ENCODE measurements around the gene VPS18.
A peak's percentile ranks its signal among the peaks of the same experiment; 100 is the strongest.

The VPS18 gene

GRCh38 chr15:40918799-40919392 lies 24.6 kb downstream of the VPS18 start:
- DNase-seq = no peak
- Histone ChIP-seq H3K36me3 (no peaks in the 10 kb centered on the region), H3K9me3 (ENCODE audit: severe bottlenecking) (no peaks in the 10 kb centered on the region), H3K27me3 (ENCODE audit: insufficient read depth, low read depth, severe bottlenecking) (no peaks in the 10 kb centered on the region), H3K27ac (no peak overlapping the region), H3K4me3 (ENCODE audit: low read depth, low read length) (no peak overlapping the region)
- TF ChIP-seq, protein P1, sequence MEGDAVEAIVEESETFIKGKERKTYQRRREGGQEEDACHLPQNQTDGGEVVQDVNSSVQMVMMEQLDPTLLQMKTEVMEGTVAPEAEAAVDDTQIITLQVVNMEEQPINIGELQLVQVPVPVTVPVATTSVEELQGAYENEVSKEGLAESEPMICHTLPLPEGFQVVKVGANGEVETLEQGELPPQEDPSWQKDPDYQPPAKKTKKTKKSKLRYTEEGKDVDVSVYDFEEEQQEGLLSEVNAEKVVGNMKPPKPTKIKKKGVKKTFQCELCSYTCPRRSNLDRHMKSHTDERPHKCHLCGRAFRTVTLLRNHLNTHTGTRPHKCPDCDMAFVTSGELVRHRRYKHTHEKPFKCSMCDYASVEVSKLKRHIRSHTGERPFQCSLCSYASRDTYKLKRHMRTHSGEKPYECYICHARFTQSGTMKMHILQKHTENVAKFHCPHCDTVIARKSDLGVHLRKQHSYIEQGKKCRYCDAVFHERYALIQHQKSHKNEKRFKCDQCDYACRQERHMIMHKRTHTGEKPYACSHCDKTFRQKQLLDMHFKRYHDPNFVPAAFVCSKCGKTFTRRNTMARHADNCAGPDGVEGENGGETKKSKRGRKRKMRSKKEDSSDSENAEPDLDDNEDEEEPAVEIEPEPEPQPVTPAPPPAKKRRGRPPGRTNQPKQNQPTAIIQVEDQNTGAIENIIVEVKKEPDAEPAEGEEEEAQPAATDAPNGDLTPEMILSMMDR (IDR thresholded peaks at IDR 0.05; ENCODE audit: low read depth, low read length) = no peak

DNA sequence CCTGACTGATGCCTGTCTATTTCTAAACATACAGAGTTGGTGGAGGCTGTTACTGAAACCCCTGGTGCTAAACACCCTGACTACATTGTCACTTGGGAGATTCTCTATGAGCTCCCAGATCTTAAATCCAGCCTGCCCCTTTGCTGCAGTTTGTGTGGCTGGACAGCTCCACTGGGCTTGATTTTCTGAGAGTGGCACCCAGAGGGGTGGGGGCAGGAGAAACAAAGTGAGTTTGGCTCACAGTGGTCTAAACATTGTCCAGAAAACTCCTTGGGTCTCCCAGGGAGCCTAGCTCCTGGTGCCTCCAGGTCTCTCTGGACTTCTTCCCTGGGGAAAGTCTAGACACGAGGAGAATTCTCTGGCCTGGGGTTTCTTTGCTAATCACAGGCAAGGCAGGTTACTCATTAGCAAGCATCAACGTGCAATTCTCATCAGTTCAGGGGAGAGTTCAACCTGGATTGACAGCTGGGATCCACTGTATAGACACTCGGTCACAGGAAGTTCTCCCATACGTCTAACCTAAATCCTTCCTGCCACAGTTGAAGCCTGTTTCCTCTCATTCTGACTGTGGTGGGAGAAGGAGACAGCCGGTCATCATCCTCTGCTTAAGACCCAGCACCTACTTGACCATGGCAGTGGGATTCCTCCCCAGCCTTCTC lies 27.8 kb downstream of the VPS18 start:
- H3K27ac ChIP-seq = no peak overlapping the region
- no peak overlapping the region for H3K4me3 ChIP-seq (ENCODE audit: low read depth, low read length)
- no peaks in the 10 kb centered on the region for H3K27me3 ChIP-seq (ENCODE audit: insufficient read depth, low read depth, severe bottlenecking)
- no peaks in the 10 kb centered on the region for H3K9me3 ChIP-seq (ENCODE audit: severe bottlenecking)
- no peak for DNase-seq
- H3K36me3 ChIP-seq = no peaks in the 10 kb centered on the region
- TF ChIP-seq, protein P1 (IDR thresholded peaks at IDR 0.05; ENCODE audit: low read depth, low read length) = no peak

DNA sequence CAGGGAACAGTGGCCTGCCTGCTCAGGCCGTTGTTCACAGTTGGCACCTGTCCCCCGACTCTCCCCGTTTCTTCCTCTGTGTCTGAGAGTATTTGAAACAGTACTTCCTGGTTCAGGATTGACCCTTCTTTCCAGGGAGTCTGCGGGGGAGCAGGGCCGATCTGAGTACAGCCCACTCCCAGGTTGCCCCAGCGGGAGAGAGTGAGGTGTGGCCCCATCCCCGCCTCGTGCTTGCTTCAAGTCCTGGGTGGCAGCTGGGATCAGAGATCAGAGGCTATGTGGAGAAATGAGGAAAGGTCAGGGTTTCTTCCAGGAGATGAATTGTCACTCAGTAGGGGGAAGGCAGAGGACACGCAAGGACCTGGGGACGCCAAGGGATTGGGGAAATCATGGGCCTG lies 28.4 kb downstream of the VPS18 start:
- DNase-seq = no peak
- Histone ChIP-seq H3K27me3 (ENCODE audit: insufficient read depth, low read depth, severe bottlenecking) (no peaks in the 10 kb centered on the region), H3K4me3 (ENCODE audit: low read depth, low read length) (no peak overlapping the region), H3K9me3 (ENCODE audit: severe bottlenecking) (no peaks in the 10 kb centered on the region), H3K27ac (no peak overlapping the region), H3K36me3 (no peaks in the 10 kb centered on the region)
- TF ChIP-seq, protein P1 (IDR thresholded peaks at IDR 0.05; ENCODE audit: low read depth, low read length) = no peak

- Histone ChIP-seq H3K27ac (no peak overlapping the region), H3K4me3 (ENCODE audit: low read depth, low read length) (no peak overlapping the region), H3K36me3 (no peaks in the 10 kb centered on the region), H3K9me3 (ENCODE audit: severe bottlenecking) (no peaks in the 10 kb centered on the region), H3K27me3 (ENCODE audit: insufficient read depth, low read depth, severe bottlenecking) (no peaks in the 10 kb centered on the region)
- TF ChIP-seq, protein P1 (IDR thresholded peaks at IDR 0.05; ENCODE audit: low read depth, low read length) = no peak
- no peak for DNase-seq
These were observed 29.3 kb downstream of the VPS18 start for GRCh38 chr15:40923551-40923950.

- no peak overlapping the region for H3K4me3 ChIP-seq (ENCODE audit: low read depth, low read length)
- peak overlapping the region; percentile 89 for H3K27ac ChIP-seq
- H3K36me3 ChIP-seq = no peaks in the 10 kb centered on the region
- TF ChIP-seq, protein P1 (IDR thresholded peaks at IDR 0.05; ENCODE audit: low read depth, low read length) = no peak
- no peaks in the 10 kb centered on the region for H3K27me3 ChIP-seq (ENCODE audit: insufficient read depth, low read depth, severe bottlenecking)
- no peaks in the 10 kb centered on the region for H3K9me3 ChIP-seq (ENCODE audit: severe bottlenecking)
- DNase-seq = no peak
These were observed 31.2 kb downstream of the VPS18 start for GRCh38 chr15:40925495-40925862.

Measured in WERI-Rb-1 (cell line).